Measurements from ENCODE around the gene PCDHB5. TPM values are rescaled to one million over a fixed set of nuclear protein-coding genes. Genes with fewer than 3 reads are reported as not detected.
A peak's percentile ranks its signal among the peaks of the same experiment; 100 is the strongest.
"Not testable (repeated sequence)": the region's sequence is repeated elsewhere in the genome, so short reads cannot be mapped to it uniquely, and the experiment has no call there.

PCDHB5 gene
- total and polyA plus RNA-seq, 8 donors, result 2.3 to 6.7 (median 3.7) TPM

DNA sequence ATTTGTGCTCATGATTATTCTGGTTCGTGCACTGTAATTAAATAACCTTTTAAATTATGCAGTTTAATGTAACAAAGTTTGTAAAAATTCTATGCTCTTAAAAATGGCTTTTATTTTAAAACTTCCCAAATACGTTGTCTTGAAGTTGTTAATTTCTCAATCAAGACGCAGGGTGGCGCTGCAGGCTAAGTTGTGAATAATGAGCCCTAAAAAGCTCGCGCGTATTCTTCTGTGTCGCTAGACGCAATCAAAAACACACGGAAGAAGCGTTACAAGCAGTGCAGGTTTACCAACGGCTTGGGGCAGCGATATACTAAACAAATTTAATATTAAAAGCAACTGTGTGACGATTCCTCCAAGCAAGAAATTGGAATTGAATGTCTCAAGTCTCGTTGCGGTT, 13.4 kb upstream of the PCDHB5 start, which contains the start of gene PCDHB4:
PCDHB4 (plus strand) TSS at position 256 of the 400 bp plus-strand sequence. CDS start 181 bp downstream, outside the sequence.
- WGBS, 2 donors, result 12% methylated on average over 16 of the region's 16 CpGs
- intact Hi-C loops (cut with DNase I), result no loop called here
- Histone ChIP-seq H3K9me3 (no peaks in the 10 kb centered on the region), H3K4me1 (peaks cover 0 to 4% (median 0%) of the 10 kb centered on the region in 3 donors), H3K4me3 (peak within 1 kb of the TSS in 3 of 4 donors; percentile 13 to 51 (median 27)), H3K27me3 (no peaks in the 10 kb centered on the region), H3K36me3 (no peaks in the 10 kb centered on the region), H3K27ac (peak within 1 kb of the TSS; percentile 3 to 57 (median 12))
- TF ChIP-seq, protein P1, sequence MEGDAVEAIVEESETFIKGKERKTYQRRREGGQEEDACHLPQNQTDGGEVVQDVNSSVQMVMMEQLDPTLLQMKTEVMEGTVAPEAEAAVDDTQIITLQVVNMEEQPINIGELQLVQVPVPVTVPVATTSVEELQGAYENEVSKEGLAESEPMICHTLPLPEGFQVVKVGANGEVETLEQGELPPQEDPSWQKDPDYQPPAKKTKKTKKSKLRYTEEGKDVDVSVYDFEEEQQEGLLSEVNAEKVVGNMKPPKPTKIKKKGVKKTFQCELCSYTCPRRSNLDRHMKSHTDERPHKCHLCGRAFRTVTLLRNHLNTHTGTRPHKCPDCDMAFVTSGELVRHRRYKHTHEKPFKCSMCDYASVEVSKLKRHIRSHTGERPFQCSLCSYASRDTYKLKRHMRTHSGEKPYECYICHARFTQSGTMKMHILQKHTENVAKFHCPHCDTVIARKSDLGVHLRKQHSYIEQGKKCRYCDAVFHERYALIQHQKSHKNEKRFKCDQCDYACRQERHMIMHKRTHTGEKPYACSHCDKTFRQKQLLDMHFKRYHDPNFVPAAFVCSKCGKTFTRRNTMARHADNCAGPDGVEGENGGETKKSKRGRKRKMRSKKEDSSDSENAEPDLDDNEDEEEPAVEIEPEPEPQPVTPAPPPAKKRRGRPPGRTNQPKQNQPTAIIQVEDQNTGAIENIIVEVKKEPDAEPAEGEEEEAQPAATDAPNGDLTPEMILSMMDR (IDR thresholded peaks at IDR 0.05), result peak in 2 of 4 donors; percentile 27 to 28
- no peak for FAIRE-seq
- ATAC-seq, result peak; percentile 81 to 95 (median 91)
- DNase-seq, result peak in 5 of 6 donors; percentile 35 to 69 (median 45)

GRCh38 chr5:141121985-141122384, 13.0 kb upstream of the PCDHB5 start:
- Histone ChIP-seq H3K9me3 (no peaks in the 10 kb centered on the region), H3K4me1 (peaks cover 0 to 4% (median 0%) of the 10 kb centered on the region in 3 donors), H3K27me3 (no peaks in the 10 kb centered on the region), H3K27ac (peak overlapping the region; percentile 3 to 57 (median 12)), H3K36me3 (no peaks in the 10 kb centered on the region), H3K4me3 (peak overlapping the region in 3 of 4 donors; percentile 13 to 51 (median 27))
- intact Hi-C loops (cut with DNase I), result no loop called here
- peak; percentile 53 to 85 (median 76) for ATAC-seq
- TF ChIP-seq, protein P1 (IDR thresholded peaks at IDR 0.05), result no peak
- no peak for DNase-seq
- FAIRE-seq, result no peak
- 26 to 34% methylated on average over 12 of the region's 12 CpGs for WGBS, 2 donors

GRCh38 chr5:141123396-141124135, 11.4 kb upstream of the PCDHB5 start:
- H3K36me3 ChIP-seq; H3K27ac ChIP-seq; H3K4me3 ChIP-seq; DNase-seq; FAIRE-seq; H3K9me3 ChIP-seq; H3K27me3 ChIP-seq; ATAC-seq; intact Hi-C loops (cut with DNase I); H3K4me1 ChIP-seq: not testable (repeated sequence)
- 38 to 42% methylated on average over 38 to 69 of the region's 73 CpGs for WGBS, 2 donors

DNA sequence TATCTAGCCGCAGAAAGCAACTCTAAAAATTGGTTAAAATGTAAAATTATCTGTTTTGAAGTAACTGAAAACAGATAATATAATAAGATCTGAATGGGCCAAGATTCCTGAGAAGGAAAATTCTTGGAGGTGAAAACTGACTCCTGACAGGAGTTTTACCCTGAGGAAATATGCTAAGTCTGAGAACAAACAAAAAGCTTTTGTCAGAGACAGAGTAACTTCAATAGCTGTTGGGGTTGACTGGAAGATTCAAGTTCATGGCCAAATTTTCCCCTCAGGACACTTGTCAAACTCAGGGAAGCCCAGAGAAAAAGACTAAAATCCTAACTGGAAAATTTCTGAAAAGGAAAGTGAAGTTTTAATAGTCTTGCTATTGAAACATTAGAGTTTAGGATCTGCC, 7.7 kb upstream of the PCDHB5 start:
- H3K27ac ChIP-seq, result no peak overlapping the region
- H3K4me3 ChIP-seq, result no peak overlapping the region
- DNase-seq (no peak), ATAC-seq (no peak), FAIRE-seq (no peak)
- WGBS, 2 donors, result 80 to 90% methylated on average over 1 of the region's 1 CpG
- intact Hi-C loops (cut with DNase I), result no loop called here
- H3K27me3 ChIP-seq, result no peaks in the 10 kb centered on the region
- peaks cover 0 to 4% (median 0%) of the 10 kb centered on the region in 3 donors for H3K4me1 ChIP-seq
- no peaks in the 10 kb centered on the region for H3K9me3 ChIP-seq
- TF ChIP-seq, protein P1 (IDR thresholded peaks at IDR 0.05), result no peak
- no peaks in the 10 kb centered on the region for H3K36me3 ChIP-seq

- Histone ChIP-seq H3K36me3 (no peaks in the 10 kb centered on the region), H3K4me3 (peak overlapping the region; percentile 8 to 50 (median 34)), H3K27me3 (no peaks in the 10 kb centered on the region), H3K9me3 (no peaks in the 10 kb centered on the region), H3K27ac (no peak overlapping the region), H3K4me1 (no peaks in the 10 kb centered on the region)
- FAIRE-seq, result no peak
- TF ChIP-seq, protein P1 (IDR thresholded peaks at IDR 0.05), result no peak
- peak; percentile 53 to 72 (median 63) for ATAC-seq
- 31 to 42% methylated on average over 19 of the region's 19 CpGs for WGBS, 2 donors
- intact Hi-C loops (cut with DNase I), result no loop called here
- no peak for DNase-seq
Measured at GRCh38 chr5:141135718-141136266, 786 bp downstream of the PCDHB5 start.

- FAIRE-seq; ATAC-seq; H3K27me3 ChIP-seq; H3K4me1 ChIP-seq; H3K36me3 ChIP-seq; intact Hi-C loops (cut with DNase I); H3K9me3 ChIP-seq; H3K27ac ChIP-seq; H3K4me3 ChIP-seq: not testable (repeated sequence)
- peak in 1 of 6 donors; percentile 39 for DNase-seq
- 49 to 61% methylated on average over 27 to 34 of the region's 34 CpGs for WGBS, 2 donors
Measured at GRCh38 chr5:141137346-141137745, 2.3 kb downstream of the PCDHB5 start.
